Measurements from ENCODE around the gene RAPGEF1. TPM values are rescaled to one million over a fixed set of nuclear protein-coding genes. Genes with fewer than 3 reads are reported as not detected.

Gene RAPGEF1
- total RNA-seq, 1 donor from 2014 or later = 33.3 TPM

GRCh38 chr9:131567910-131568309 lies 172.0 kb downstream of the RAPGEF1 start:
- Histone ChIP-seq H3K4me1 (no peaks in the 10 kb centered on the region), H3F3A (ENCODE audit: low read depth) (no peaks in the 10 kb centered on the region), H4K20me1 (ENCODE audit: low read depth) (no peaks in the 10 kb centered on the region), H3K4me2 (no peak overlapping the region), H3K36me3 (no peaks in the 10 kb centered on the region), H2AFZ (replicated peaks) (no peak overlapping the region), H3K27me3 (no peaks in the 10 kb centered on the region), H3K9ac (no peak overlapping the region), H3K4me3 (no peak overlapping the region), H3K27ac (no peak overlapping the region), H3K9me3 (ENCODE audit: low read depth) (no peaks in the 10 kb centered on the region), H3K79me2 (ENCODE audit: low read depth) (no peaks in the 10 kb centered on the region)
- TF ChIP-seq EZH2phosphoT487 (IDR thresholded peaks at IDR 0.05) (no peak), EZH2 (IDR thresholded peaks at IDR 0.05) (no peak)
- TF ChIP-seq, protein P1, sequence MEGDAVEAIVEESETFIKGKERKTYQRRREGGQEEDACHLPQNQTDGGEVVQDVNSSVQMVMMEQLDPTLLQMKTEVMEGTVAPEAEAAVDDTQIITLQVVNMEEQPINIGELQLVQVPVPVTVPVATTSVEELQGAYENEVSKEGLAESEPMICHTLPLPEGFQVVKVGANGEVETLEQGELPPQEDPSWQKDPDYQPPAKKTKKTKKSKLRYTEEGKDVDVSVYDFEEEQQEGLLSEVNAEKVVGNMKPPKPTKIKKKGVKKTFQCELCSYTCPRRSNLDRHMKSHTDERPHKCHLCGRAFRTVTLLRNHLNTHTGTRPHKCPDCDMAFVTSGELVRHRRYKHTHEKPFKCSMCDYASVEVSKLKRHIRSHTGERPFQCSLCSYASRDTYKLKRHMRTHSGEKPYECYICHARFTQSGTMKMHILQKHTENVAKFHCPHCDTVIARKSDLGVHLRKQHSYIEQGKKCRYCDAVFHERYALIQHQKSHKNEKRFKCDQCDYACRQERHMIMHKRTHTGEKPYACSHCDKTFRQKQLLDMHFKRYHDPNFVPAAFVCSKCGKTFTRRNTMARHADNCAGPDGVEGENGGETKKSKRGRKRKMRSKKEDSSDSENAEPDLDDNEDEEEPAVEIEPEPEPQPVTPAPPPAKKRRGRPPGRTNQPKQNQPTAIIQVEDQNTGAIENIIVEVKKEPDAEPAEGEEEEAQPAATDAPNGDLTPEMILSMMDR (IDR thresholded peaks at IDR 0.05) = no peak
- Mint-ChIP-seq H3K9me3 (peaks cover 9% of the 10 kb centered on the region), H3K4me3 (no peak overlapping the region), H3K27me3 (ENCODE audit: insufficient read depth, low read depth) (no peaks in the 10 kb centered on the region), H3K27ac (no peak overlapping the region), H3K4me1 (no peaks in the 10 kb centered on the region), H3K36me3 (peaks cover 13% of the 10 kb centered on the region)
- DNase-seq (ENCODE audit: low spot score) = no peak

DNA sequence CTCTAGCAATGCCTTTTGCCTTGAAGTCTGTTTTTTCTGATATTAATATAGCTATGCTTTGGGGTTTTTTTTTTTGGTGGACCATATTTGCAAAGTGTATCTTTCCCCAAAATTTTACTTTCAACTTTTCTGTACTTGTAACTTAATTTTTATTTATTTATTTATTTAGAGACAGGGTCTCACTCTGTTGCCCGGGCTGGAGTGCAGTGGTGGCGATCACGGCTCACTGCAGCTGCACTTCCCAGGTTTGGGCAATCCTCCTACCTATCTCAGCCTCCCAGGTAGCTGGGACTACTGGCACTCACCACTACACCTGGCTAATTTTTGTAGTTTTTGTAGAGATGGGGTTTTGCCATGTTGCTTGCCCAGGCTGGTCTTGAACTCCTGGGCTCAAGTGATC lies 173.7 kb downstream of the RAPGEF1 start:
- H3K27ac ChIP-seq = no peak overlapping the region
- no peaks in the 10 kb centered on the region for H3K79me2 ChIP-seq (ENCODE audit: low read depth)
- no peak overlapping the region for H3K4me3 Mint-ChIP-seq
- H3K9me3 ChIP-seq (ENCODE audit: low read depth) = no peaks in the 10 kb centered on the region
- no peaks in the 10 kb centered on the region for H3K27me3 Mint-ChIP-seq (ENCODE audit: insufficient read depth, low read depth)
- H2AFZ ChIP-seq (replicated peaks) = no peak overlapping the region
- no peak for TF ChIP-seq EZH2 (IDR thresholded peaks at IDR 0.05)
- TF ChIP-seq, protein P1 (IDR thresholded peaks at IDR 0.05) = no peak
- TF ChIP-seq EZH2phosphoT487 (IDR thresholded peaks at IDR 0.05) = no peak
- H3K4me3 ChIP-seq = no peak overlapping the region
- no peak overlapping the region for H3K4me2 ChIP-seq
- peaks cover 16% of the 10 kb centered on the region for H3K9me3 Mint-ChIP-seq
- no peaks in the 10 kb centered on the region for H3K27me3 ChIP-seq
- no peak for DNase-seq (ENCODE audit: low spot score)
- no peaks in the 10 kb centered on the region for H3F3A ChIP-seq (ENCODE audit: low read depth)
- H3K9ac ChIP-seq = no peak overlapping the region
- H4K20me1 ChIP-seq (ENCODE audit: low read depth) = no peaks in the 10 kb centered on the region
- H3K27ac Mint-ChIP-seq = no peak overlapping the region
- H3K4me1 ChIP-seq = no peaks in the 10 kb centered on the region
- peaks cover 9% of the 10 kb centered on the region for H3K36me3 Mint-ChIP-seq
- H3K4me1 Mint-ChIP-seq = no peaks in the 10 kb centered on the region
- H3K36me3 ChIP-seq = no peaks in the 10 kb centered on the region

- H3K27me3 ChIP-seq = no peaks in the 10 kb centered on the region
- H3K27ac Mint-ChIP-seq = no peak overlapping the region
Observed at GRCh38 chr9:131565369-131565768, 174.5 kb downstream of the RAPGEF1 start.

More at GRCh38 chr9:131565369-131565768, 174.5 kb downstream of the RAPGEF1 start:
- no peak for DNase-seq (ENCODE audit: low spot score)
- Mint-ChIP-seq H3K36me3 (peaks cover 8% of the 10 kb centered on the region), H3K27me3 (ENCODE audit: insufficient read depth, low read depth) (no peaks in the 10 kb centered on the region), H3K9me3 (peaks cover 16% of the 10 kb centered on the region), H3K4me3 (no peak overlapping the region), H3K4me1 (no peaks in the 10 kb centered on the region)
- H3K4me2 ChIP-seq = no peak overlapping the region
- H3K27ac ChIP-seq = no peak overlapping the region
- no peaks in the 10 kb centered on the region for H3K4me1 ChIP-seq
- no peaks in the 10 kb centered on the region for H4K20me1 ChIP-seq (ENCODE audit: low read depth)
- H3K36me3 ChIP-seq = peaks cover 3% of the 10 kb centered on the region
- TF ChIP-seq EZH2 (IDR thresholded peaks at IDR 0.05) = no peak
- TF ChIP-seq, protein P1 (IDR thresholded peaks at IDR 0.05) = no peak
- no peak for TF ChIP-seq EZH2phosphoT487 (IDR thresholded peaks at IDR 0.05)
- peaks cover 5% of the 10 kb centered on the region for H3K9me3 ChIP-seq (ENCODE audit: low read depth)
- H3K9ac ChIP-seq = no peak overlapping the region
- H3K79me2 ChIP-seq (ENCODE audit: low read depth) = no peaks in the 10 kb centered on the region
- no peaks in the 10 kb centered on the region for H3F3A ChIP-seq (ENCODE audit: low read depth)
- no peak overlapping the region for H3K4me3 ChIP-seq
- H2AFZ ChIP-seq (replicated peaks) = no peak overlapping the region
